ENCODE measurements around the gene RAX2.

The RAX2 gene

DNA sequence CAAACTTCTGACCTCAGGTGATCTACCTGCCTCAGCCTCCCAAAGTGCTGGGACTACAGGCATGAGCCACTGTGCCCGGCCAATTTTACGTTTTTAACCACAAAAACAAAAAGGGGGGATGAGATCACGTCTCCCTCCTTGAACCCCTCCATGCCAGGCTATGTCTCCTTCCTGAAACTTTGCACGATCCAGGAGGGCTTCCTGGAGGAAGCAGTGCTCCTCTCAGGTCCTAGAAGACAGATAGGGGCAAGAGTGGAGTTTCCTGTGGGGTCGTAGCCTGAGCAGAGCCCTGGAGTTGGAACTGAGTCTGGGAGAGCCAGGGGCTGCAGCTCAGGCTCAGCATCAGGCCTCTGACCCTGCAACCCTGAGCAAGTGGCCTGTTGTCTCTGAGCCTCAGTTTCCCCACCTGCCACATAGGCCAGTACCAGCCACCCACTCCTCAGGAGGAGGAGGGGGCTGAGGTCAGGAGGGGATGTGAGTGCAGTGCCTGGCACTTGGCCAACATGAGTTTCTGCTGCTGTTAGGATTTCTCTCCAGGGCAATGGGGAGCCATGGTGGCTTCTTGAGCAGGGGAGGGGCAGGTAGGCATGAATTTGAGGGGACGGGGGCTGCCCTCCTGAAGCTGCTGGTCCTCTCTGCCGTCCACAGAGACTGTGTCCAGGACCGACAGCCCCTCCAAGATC lies 26.5 kb downstream of the RAX2 start:
- H3K4me1 Mint-ChIP-seq (ENCODE audit: low read depth): no peaks in the 10 kb centered on the region
- no peak overlapping the region for H3K4me3 Mint-ChIP-seq
- H3K27ac Mint-ChIP-seq: no peak overlapping the region
- no peaks in the 10 kb centered on the region for H3K27me3 Mint-ChIP-seq
- peaks cover 12% of the 10 kb centered on the region for H3K36me3 Mint-ChIP-seq (ENCODE audit: low read depth)
- DNase-seq: no peak
- H3K9me3 Mint-ChIP-seq: no peaks in the 10 kb centered on the region

DNA sequence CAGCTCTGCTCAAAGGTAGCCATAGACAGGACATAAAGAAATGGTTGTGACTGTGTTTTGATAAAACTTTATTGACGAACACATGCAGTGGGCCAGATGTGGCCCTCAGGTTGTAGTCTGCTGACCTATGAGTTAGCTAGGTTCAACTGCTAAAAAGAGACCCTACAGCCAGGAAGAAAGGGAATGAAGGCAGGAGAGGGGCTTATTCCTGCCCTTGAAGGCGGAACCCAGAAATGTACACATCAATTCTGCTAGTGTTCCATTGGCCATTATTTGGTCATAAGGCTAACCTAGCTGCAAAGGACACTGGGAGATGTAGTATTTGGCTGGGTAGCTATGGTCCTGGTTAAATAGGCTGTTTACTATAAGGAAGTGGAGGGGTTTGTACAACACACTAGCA lies 28.5 kb downstream of the RAX2 start:
- no peak overlapping the region for H3K4me3 Mint-ChIP-seq
- H3K36me3 Mint-ChIP-seq (ENCODE audit: low read depth): no peaks in the 10 kb centered on the region
- H3K27ac Mint-ChIP-seq: no peak overlapping the region
- DNase-seq: no peak
- peaks cover 11% of the 10 kb centered on the region for H3K4me1 Mint-ChIP-seq (ENCODE audit: low read depth)
- H3K27me3 Mint-ChIP-seq: no peaks in the 10 kb centered on the region
- no peaks in the 10 kb centered on the region for H3K9me3 Mint-ChIP-seq

DNA sequence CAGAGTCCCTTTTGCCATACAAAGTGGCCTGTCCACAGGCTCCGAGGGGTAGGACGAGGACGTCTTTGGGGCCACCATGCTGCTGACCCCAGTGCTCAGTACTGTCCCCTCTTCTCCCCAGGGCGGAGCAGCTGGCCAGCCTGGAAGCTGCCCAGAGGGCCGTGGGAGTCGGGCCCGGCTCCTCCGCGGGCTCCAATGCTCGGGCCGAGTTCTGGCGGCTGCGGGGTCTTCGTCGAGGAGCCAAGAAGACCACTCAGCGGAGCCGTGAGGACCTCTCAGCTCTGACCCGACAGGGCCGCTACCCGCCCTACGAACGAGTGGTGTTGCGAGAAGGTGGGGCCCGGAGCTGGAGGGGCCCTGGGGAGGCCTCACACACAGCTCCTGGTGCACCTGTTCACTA lies 31.6 kb downstream of the RAX2 start:
- Mint-ChIP-seq H3K4me3 (no peak overlapping the region), H3K27me3 (no peaks in the 10 kb centered on the region), H3K4me1 (ENCODE audit: low read depth) (peaks cover 15% of the 10 kb centered on the region), H3K36me3 (ENCODE audit: low read depth) (no peaks in the 10 kb centered on the region), H3K27ac (no peak overlapping the region), H3K9me3 (no peaks in the 10 kb centered on the region)
- DNase-seq: no peak

DNA sequence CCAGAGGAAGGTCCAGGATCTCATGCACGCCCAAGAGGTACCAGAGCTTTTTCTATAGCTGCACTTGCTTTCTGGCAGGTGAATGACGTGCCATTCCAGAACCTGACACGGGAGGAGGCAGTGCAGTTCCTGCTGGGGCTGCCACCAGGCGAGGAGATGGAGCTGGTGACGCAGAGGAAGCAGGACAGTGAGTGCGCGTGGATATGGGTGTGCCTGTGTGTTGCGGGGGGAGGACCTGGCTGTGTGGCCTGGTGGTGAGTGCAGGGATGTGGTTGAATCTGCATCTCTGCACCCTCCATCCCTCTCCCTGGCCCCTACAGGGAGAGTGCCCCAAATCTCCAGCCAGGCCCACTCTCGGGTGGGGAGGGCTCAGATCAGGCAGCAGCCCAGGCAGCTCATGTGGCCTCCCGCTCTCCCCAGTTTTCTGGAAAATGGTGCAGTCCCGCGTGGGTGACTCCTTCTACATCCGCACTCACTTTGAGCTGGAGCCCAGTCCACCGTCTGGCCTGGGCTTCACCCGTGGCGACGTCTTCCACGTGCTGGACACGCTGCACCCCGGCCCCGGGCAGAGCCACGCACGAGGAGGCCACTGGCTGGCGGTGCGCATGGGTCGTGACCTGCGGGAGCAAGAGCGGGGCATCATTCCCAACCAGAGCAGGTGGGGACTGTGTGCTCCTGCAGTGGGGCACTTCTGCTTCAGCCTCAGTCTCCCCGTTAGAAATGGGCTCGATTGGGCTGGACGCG lies 33.4 kb downstream of the RAX2 start:
- Mint-ChIP-seq H3K27me3 (no peaks in the 10 kb centered on the region), H3K4me3 (no peak overlapping the region), H3K9me3 (no peaks in the 10 kb centered on the region), H3K4me1 (ENCODE audit: low read depth) (peaks cover 15% of the 10 kb centered on the region), H3K27ac (no peak overlapping the region), H3K36me3 (ENCODE audit: low read depth) (no peaks in the 10 kb centered on the region)
- DNase-seq: no peak

DNA sequence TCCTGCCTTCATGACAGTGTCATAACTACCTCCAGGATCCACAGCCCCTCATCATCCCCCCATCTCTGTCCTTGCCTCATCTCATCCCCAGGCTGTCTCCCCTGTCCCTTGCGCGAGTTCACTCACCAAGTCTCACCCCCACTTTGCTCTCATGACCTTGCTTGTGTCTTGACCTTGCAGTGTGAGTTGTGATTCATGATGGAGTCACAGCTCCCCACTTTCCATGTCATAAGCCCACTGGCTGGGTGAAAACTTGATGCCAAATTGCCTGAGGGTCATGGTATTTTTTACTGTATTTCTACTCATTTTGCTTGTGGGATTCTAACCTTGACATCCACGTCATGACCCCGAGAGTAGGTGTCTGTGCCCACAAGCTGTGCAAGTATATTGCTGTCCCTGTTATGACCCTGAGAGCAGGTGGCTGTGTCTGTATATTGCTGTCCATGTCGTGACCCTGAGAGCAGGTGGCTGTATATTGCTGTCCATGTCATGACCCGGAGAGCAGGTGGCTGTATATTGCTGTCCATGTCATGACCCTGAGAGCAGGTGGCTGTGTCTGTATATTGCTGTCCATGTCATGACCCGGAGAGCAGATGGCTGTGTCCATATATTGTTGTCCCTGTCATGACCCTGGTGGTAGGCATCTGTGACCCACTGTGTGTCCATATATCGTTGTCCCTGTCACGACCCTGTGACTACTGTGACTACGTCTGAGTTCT lies 34.4 kb downstream of the RAX2 start:
- no peak overlapping the region for H3K27ac Mint-ChIP-seq
- H3K36me3 Mint-ChIP-seq (ENCODE audit: low read depth): no peaks in the 10 kb centered on the region
- no peaks in the 10 kb centered on the region for H3K27me3 Mint-ChIP-seq
- no peak for DNase-seq
- H3K9me3 Mint-ChIP-seq: no peaks in the 10 kb centered on the region
- peaks cover 15% of the 10 kb centered on the region for H3K4me1 Mint-ChIP-seq (ENCODE audit: low read depth)
- no peak overlapping the region for H3K4me3 Mint-ChIP-seq

DNA sequence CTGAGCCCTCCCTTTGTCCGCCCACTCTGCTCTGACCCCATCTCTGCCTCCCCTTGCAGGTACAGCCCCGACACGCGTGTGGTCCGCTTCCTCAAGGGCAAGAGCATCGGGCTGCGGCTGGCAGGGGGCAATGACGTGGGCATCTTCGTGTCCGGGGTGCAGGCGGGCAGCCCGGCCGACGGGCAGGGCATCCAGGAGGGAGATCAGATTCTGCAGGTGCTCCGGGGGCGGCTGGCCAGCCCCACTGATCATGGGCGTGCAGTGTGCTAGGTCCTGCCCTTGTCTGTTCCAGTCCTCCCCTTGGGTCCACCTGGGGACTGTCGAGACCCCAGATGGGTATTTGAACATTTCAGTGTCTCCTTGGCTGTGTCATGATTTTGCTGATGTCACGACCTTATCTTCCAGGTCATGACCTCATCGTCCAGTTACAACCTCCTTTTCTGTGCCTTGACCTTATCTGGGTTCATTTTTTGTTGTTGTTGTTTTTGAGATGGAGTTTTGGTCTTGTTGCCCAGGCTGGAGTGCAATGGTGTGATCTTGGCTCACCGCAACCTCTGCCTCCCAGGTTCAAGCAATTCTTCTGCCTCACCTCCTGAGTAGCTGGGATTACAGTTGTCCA lies 35.8 kb downstream of the RAX2 start:
- H3K9me3 Mint-ChIP-seq: no peaks in the 10 kb centered on the region
- H3K27me3 Mint-ChIP-seq: no peaks in the 10 kb centered on the region
- DNase-seq: no peak
- no peak overlapping the region for H3K4me3 Mint-ChIP-seq
- peaks cover 15% of the 10 kb centered on the region for H3K4me1 Mint-ChIP-seq (ENCODE audit: low read depth)
- H3K36me3 Mint-ChIP-seq (ENCODE audit: low read depth): no peaks in the 10 kb centered on the region
- H3K27ac Mint-ChIP-seq: no peak overlapping the region

DNA sequence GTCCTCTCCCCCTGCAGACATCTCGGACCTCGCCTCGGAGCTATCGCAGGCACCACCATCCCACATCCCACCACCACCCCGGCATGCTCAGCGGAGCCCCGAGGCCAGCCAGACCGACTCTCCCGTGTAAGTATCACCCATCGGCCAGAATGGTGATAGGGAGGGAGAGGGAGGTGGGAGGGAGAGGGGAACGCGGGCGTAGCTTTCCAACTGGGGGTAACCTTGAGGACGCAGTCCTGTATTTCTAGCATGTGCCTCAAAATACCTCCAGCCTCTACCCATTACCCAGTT lies 37.8 kb downstream of the RAX2 start:
- no peak overlapping the region for H3K4me3 Mint-ChIP-seq
- H3K27me3 Mint-ChIP-seq: no peaks in the 10 kb centered on the region
- no peaks in the 10 kb centered on the region for H3K9me3 Mint-ChIP-seq
- DNase-seq: no peak
- H3K27ac Mint-ChIP-seq: no peak overlapping the region
- peaks cover 10% of the 10 kb centered on the region for H3K4me1 Mint-ChIP-seq (ENCODE audit: low read depth)
- no peaks in the 10 kb centered on the region for H3K36me3 Mint-ChIP-seq (ENCODE audit: low read depth)

DNA sequence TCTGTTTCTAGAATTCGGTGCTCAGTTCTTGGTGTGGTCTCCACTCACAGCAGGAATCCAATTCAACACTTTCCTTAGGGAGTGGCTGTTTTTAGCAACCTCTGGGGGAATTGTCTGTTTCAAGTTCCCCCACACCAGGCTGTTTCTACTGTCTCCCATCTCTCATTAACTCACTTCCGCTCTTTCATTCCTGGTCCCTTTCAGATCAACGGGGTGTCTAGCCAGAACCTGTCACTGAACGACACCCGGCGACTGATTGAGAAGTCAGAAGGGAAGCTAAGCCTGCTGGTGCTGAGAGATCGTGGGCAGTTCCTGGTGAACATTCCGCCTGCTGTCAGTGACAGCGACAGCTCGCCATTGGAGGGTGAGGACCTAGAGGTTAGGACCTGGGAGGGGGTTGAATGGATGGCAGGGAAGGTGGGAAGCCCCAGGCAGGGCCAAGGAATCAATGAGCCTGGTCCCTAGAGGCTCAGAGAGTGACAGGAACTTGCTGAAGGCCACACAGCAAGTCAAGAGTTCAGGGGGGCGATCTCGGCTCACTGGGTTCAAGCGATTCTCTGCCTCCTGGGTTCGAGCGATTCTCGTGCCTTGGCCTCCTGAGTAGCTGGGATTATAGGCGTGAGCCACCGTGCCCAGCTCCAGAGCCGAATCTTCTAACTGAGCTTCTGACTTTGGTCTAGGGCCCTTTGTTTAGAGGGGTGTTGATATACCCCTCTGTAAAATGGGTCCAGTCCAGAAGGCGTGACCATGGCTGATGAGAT lies 38.3 kb downstream of the RAX2 start:
- no peak for DNase-seq
- H3K4me1 Mint-ChIP-seq (ENCODE audit: low read depth): peaks cover 6% of the 10 kb centered on the region
- H3K36me3 Mint-ChIP-seq (ENCODE audit: low read depth): no peaks in the 10 kb centered on the region
- no peaks in the 10 kb centered on the region for H3K9me3 Mint-ChIP-seq
- no peaks in the 10 kb centered on the region for H3K27me3 Mint-ChIP-seq
- no peak overlapping the region for H3K27ac Mint-ChIP-seq
- no peak overlapping the region for H3K4me3 Mint-ChIP-seq

DNA sequence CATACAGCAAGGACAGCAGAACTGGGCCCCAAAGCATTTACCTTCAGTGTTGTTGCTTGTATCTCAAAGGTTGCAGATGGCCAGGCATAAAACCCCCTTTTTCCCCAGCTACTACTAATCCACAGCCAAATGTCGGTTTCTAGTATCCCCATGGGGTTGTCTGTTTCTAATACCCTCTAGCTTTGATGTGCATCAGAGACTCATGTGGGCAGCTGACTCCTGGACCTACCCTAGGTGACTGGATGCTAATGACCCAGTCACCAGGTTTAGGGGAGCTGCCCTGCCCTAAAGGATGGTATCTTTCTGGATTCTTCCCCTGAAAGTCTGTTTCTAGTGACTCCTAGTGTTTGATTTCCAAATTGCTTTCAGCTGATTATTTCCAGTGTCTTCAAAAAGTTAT lies 39.9 kb downstream of the RAX2 start:
- H3K27me3 Mint-ChIP-seq: no peaks in the 10 kb centered on the region
- no peak overlapping the region for H3K27ac Mint-ChIP-seq

DNA sequence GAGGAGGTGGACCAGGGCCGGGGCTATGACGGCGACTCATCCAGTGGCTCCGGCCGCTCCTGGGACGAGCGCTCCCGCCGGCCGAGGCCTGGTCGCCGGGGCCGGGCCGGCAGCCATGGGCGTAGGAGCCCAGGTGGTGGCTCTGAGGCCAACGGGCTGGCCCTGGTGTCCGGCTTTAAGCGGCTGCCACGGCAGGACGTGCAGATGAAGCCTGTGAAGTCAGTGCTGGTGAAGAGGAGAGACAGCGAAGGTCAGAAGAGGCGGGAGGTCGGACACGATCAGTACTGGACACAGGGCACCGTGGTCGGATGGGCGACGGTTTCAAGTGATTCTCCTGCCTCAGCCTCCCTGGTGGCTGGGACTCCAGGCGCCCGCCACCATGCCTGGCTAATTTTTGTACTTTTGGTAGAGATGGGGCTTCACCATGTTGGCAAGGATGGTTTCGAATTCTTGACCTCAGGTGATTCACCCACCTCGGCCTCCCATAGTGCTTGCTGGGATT lies 41.5 kb downstream of the RAX2 start:
- H3K9me3 Mint-ChIP-seq: no peaks in the 10 kb centered on the region
- no peak overlapping the region for H3K4me3 Mint-ChIP-seq
- H3K4me1 Mint-ChIP-seq (ENCODE audit: low read depth): no peaks in the 10 kb centered on the region
- DNase-seq: no peak
- H3K27me3 Mint-ChIP-seq: no peaks in the 10 kb centered on the region
- no peaks in the 10 kb centered on the region for H3K36me3 Mint-ChIP-seq (ENCODE audit: low read depth)
- no peak overlapping the region for H3K27ac Mint-ChIP-seq

More for the DNA sequence above, 39.9 kb downstream of the RAX2 start:
- Mint-ChIP-seq H3K36me3 (ENCODE audit: low read depth) (no peaks in the 10 kb centered on the region), H3K4me3 (no peak overlapping the region), H3K4me1 (ENCODE audit: low read depth) (no peaks in the 10 kb centered on the region), H3K9me3 (no peaks in the 10 kb centered on the region)
- no peak for DNase-seq

DNA sequence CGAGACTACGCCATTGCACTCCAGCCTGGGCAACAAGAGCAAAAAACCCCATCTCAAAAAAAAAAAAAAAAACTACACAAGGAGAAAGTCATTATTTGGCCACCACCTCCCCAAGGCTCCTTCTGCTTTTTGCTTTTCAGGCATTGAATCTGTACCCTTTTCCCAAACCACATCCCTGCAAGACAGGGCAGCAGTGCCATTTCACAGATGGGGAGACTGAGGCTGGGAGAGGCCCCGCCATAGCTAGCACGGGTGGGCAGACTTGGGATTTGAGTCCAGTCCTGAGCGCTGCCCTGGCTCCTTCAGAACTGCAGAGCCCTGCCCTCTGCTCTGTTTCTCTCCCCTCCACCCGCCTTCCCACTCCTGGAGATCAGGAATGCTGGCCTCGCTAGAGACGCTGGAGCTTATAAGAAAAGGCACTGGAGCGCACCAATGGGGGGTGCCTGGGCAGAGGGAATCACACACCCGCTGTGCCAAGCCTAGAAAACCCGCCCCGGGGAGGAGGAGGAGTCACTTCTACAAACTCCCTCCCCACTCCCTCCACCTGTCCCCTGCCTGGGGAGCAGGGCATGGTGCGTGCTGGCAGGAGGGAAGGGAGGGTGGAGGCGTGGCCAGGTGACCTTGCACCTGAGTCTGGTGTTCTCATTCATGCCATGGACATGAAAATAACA lies 46.3 kb downstream of the RAX2 start:
- Mint-ChIP-seq H3K4me1 (ENCODE audit: low read depth) (peaks cover 10% of the 10 kb centered on the region), H3K27me3 (peaks cover 6% of the 10 kb centered on the region), H3K4me3 (no peak overlapping the region), H3K36me3 (ENCODE audit: low read depth) (no peaks in the 10 kb centered on the region), H3K9me3 (no peaks in the 10 kb centered on the region), H3K27ac (no peak overlapping the region)
- DNase-seq: no peak

DNA sequence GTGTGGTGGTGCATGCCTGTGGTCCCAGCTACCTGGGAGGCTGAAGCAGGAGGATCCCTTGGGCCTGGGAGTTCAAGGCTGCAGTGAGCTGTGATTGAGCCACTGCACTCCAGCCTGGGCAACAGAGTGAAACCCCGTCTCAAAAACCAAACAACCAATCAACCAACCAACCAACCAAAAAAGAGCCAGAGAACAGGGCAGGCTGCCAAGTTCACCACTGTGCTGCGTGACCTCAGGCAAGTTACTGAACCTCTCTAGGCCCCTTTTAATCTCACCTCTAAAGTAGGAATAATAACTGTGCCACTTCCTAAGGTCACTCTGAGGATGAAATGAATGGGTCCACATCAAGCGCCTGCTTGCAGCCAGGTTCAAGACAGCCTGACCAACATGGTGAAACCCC lies 46.9 kb downstream of the RAX2 start:
- peaks cover 6% of the 10 kb centered on the region for H3K27me3 Mint-ChIP-seq
- H3K27ac Mint-ChIP-seq: no peak overlapping the region
- no peak for DNase-seq
- H3K9me3 Mint-ChIP-seq: no peaks in the 10 kb centered on the region
- H3K4me1 Mint-ChIP-seq (ENCODE audit: low read depth): peaks cover 10% of the 10 kb centered on the region
- no peaks in the 10 kb centered on the region for H3K36me3 Mint-ChIP-seq (ENCODE audit: low read depth)
- H3K4me3 Mint-ChIP-seq: no peak overlapping the region

DNA sequence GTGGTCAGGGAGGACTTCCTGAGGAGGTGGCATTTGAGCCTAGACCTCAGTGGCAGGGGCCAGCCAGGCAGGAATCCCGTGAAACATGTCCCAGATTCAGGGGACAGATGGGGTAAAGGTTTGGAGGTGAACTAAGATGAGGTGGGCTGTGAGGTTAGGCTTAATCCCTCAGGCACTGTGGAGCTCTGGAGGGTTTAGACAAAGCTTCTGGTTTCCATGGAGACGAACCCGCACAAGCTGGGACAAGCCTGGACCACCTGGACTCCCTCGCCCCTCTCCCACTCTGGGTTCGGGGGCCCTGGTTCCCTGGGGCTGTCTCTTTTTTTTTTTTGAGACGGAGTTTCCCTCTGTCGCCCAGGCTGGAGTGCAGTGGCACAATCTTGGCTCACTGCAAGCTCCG lies 48.1 kb downstream of the RAX2 start:
- no peak overlapping the region for H3K27ac Mint-ChIP-seq
- H3K36me3 Mint-ChIP-seq (ENCODE audit: low read depth): no peaks in the 10 kb centered on the region
- H3K4me1 Mint-ChIP-seq (ENCODE audit: low read depth): peaks cover 12% of the 10 kb centered on the region
- H3K27me3 Mint-ChIP-seq: peaks cover 10% of the 10 kb centered on the region
- DNase-seq: no peak
- H3K4me3 Mint-ChIP-seq: no peak overlapping the region
- no peaks in the 10 kb centered on the region for H3K9me3 Mint-ChIP-seq

DNA sequence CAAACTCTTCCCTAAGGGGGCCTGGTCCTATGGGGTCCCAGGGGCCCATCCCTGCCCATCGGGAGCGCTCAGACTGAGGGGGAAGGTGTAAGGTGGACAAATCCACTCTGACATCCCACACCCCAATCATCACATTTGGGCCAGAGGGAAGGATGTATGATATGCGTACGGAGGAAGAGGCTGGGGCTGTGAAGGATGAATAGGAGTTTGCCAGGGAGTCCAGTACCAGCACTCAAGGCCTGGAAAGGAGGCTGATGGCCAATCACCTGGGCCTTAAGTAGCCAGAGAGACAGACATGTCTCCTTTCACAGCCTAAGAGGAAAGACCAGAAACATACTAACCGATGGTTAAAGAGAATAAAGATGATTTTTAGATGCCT lies 48.9 kb downstream of the RAX2 start:
- DNase-seq: no peak
- H3K27me3 Mint-ChIP-seq: peaks cover 10% of the 10 kb centered on the region
- no peaks in the 10 kb centered on the region for H3K36me3 Mint-ChIP-seq (ENCODE audit: low read depth)
- H3K27ac Mint-ChIP-seq: no peak overlapping the region
- no peak overlapping the region for H3K4me3 Mint-ChIP-seq
- H3K4me1 Mint-ChIP-seq (ENCODE audit: low read depth): peaks cover 12% of the 10 kb centered on the region
- H3K9me3 Mint-ChIP-seq: no peaks in the 10 kb centered on the region

All from activated T-cell treated with anti-CD3 and anti-CD28 coated beads, Interleukin-2, amount 50 U/mL, for 24 hours (primary cell).